Spleen (tissue), 13 donors: ENCODE measurements around the gene C14orf93. TPM values are rescaled to one million over a fixed set of nuclear protein-coding genes. Genes with fewer than 3 reads are reported as not detected.

ENCODE experiments used
- DNase-seq: peaks from one replicate; pipeline ENCODE4 v3.0.0-alpha.2; 2020
- H3K27ac ChIP-seq, 8 donors: fragments of 200-600 bp; sonication (generic) in 7 of 8; 1 replicate in 4 of 8; 2 replicates in 4 of 8; pipeline versions ENCODE4 v1.5.0 to v1.8.0; 2016 to 2021; ENCODE audit warnings: inconsistent platforms in 4 of 8, mild to moderate bottlenecking in 4 of 8, moderate library complexity in 1 of 8
- H3K27me3 ChIP-seq, 7 donors: fragments of 200-600 bp; sonication (generic) in 6 of 7; replicated peaks in 1 of 7; 1 replicate in 4 of 7; 2 replicates in 3 of 7; pipeline versions ENCODE4 v1.5.0 to v1.8.0; 2016 to 2021; ENCODE audit warnings: inconsistent platforms in 3 of 7, mild to moderate bottlenecking in 1 of 7
- H3K36me3 ChIP-seq, 6 donors: fragments of 200-600 bp; sonication (generic) in 5 of 6; 1 replicate in 4 of 6; 2 replicates in 2 of 6; pipeline versions ENCODE4 v1.5.0 to v1.8.0; 2016 to 2021; ENCODE audit warnings: inconsistent platforms in 2 of 6
- H3K4me1 ChIP-seq, 6 donors: fragments of 200-600 bp; sonication (generic) in 5 of 6; 1 replicate in 3 of 6; 2 replicates in 3 of 6; pipeline versions ENCODE4 v1.5.0 to v1.8.0; 2016 to 2021; ENCODE audit warnings: inconsistent platforms in 3 of 6
- H3K4me3 ChIP-seq, 8 donors: fragments of 200-600 bp; sonication (generic) in 7 of 8; 1 replicate in 4 of 8; 2 replicates in 4 of 8; pipeline versions ENCODE4 v1.5.0 to v1.8.0; 2016 to 2021; ENCODE audit warnings: inconsistent platforms in 4 of 8, mild to moderate bottlenecking in 4 of 8, moderate library complexity in 2 of 8
- H3K9me3 ChIP-seq, 8 donors: fragments of 200-600 bp; sonication (generic) in 7 of 8; 1 replicate in 4 of 8; 2 replicates in 4 of 8; pipeline versions ENCODE4 v1.5.0 to v1.8.0; 2016 to 2021; ENCODE audit warnings: inconsistent platforms in 4 of 8
- POLR2A ChIP-seq, 3 donors: fragments of 450-650 bp; IDR thresholded peaks; one replicate each; pipeline ENCODE4 v1.5.1; 2017; ENCODE audit warnings: antibody characterized with exemption in 3 of 3, mild to moderate bottlenecking in 1 of 3
- POLR2AphosphoS5 ChIP-seq, 3 donors: sonication (generic); formaldehyde crosslinking; IDR thresholded peaks; one replicate each; pipeline ENCODE4 v1.5.1; 2017; ENCODE audit warnings: antibody characterized with exemption in 3 of 3
- WGBS, 5 donors: extraction: QIAGEN DNeasy Blood & Tissue Kit in 3 of 5; methylation state at CpG; one replicate each; pipeline versions ENCODE4 v1.1.5 to v1.1.7; 2013 to 2018; 5-methylcytosine and 5-hydroxymethylcytosine counted together
- intact Hi-C: fragments of 100-400 bp; cut with DNase I; formaldehyde crosslinking; loops from one replicate; pipeline ENCODE4 v1.15.0; 2023; ENCODE audit warnings: low total_unique reads
- long read RNA-seq, 2 donors: transcript quantifications; one replicate each; lab custom pipeline, GENCODE V29; 2026
- polyA plus RNA-seq, 3 donors: library from polyadenylated mRNA; stranded (reverse); fragments of 200-250 nt; gene quantifications; one replicate each; pipeline ENCODE4 v1.2.1, GENCODE V29; 2013
- total RNA-seq, 7 donors: library from RNA; depleted of rRNA in 3 of 7; stranded (reverse); fragments of >200 nt in 3 of 7; fragmentation: NEBNext Ultra II Directional in 4 of 7; extraction: Animal tissue kit (Norgen Biotek cat#: 25700) in 4 of 7; gene quantifications; one replicate each; pipeline versions ENCODE4 v1.1.0 to v1.2.1, GENCODE V29; 2016 to 2021
- TF ChIP-seq, protein P1 (sequence below), 11 experiments: fragments of 200-600 bp in 7 of 11; fragments of 450-650 bp in 4 of 11; sonication (generic) in 4 of 11; IDR thresholded peaks in 8 of 11; conservative IDR thresholded peaks in 3 of 11; 1 replicate in 7 of 11; 2 replicates in 4 of 11; pipeline versions ENCODE4 v1.4.0 to v1.8.0; 2016 to 2021; ENCODE audit warnings: antibody characterized with exemption in 11 of 11, inconsistent platforms in 4 of 11, mild to moderate bottlenecking in 1 of 11
- donor health status: healthy with polysubstance abuse.
- donor health status: DM: no; HTN: no; CAD: no; lungs with moderate emphysema.
- donor health status: DM: no; HTN: no; CAD: no.
- donor health status: Bipolar disorder and iron deficiency.
- donor health status: healthy.
- donor health status: DM: no; HTN: no; CAD: no.
- donor health status: DM: yes; HTN: yes; CAD: no.

The C14orf93 gene, protein sequence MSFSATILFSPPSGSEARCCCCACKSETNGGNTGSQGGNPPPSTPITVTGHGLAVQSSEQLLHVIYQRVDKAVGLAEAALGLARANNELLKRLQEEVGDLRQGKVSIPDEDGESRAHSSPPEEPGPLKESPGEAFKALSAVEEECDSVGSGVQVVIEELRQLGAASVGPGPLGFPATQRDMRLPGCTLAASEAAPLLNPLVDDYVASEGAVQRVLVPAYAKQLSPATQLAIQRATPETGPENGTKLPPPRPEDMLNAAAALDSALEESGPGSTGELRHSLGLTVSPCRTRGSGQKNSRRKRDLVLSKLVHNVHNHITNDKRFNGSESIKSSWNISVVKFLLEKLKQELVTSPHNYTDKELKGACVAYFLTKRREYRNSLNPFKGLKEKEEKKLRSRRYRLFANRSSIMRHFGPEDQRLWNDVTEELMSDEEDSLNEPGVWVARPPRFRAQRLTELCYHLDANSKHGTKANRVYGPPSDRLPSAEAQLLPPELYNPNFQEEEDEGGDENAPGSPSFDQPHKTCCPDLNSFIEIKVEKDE
- 10 to 100 TPM in 6 of 7 donors, 1 to 10 TPM in 1; 7.3 to 27.0 (median 11.3) TPM for total RNA-seq
- 1 to 10 TPM; 7.5 to 8.8 (median 8.0) TPM for polyA plus RNA-seq
- long read RNA-seq, donor 1, partial matches to known transcripts: 0 of 2 reads
- long read RNA-seq, donor 1, other reads (novel, unspliced or antisense): 0 of 2 reads
- long read RNA-seq, donor 2, partial matches to known transcripts: 0 of 3 reads
- long read RNA-seq, donor 2, other reads (novel, unspliced or antisense): 0 of 3 reads

DNA sequence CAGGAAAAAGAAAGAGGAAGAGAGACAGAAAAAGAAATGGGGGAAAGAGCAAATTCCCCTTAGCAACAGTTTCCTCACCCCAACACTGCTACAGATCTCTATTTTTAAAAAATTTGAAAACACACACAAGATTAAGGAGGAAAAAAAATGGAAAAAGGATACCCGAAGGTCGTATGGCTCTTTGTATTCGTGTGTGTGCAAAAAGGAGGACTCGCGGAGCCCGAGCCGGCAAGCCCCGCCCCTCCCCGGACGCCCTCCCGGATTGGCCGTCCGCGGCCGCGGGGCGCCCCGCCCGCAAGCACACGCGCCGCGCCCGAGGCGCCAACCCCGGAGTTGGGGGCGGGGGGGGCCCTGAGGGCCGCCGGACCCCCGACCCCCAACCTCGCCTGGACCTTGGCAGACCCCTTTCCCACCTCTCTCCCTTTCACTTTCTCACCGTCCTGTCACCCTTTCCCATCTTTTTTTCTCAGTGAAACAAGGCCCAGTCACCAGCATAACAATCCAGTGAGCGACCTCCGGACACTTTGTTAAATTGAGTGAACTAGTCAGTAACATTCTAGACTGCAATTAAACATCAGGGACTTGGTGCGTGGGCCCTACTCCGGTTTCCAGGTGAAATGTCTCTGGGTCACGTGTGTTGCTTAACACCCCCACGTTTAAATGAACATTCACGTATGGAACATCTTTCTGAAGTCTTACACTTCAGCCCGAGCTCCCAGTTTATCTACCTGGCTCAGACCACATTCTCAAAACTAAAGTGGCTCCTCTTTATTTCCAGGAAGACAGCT, at the start of gene C14orf93:
C14orf93 (minus strand) TSS at position 205 of the 788 bp plus-strand sequence. CDS start 11,120 bp downstream, outside the sequence.
- Histone ChIP-seq H3K36me3 (no peaks in the 10 kb centered on the region), H3K27ac (peak within 1 kb of the TSS; percentile 69 to 96 (median 90)), H3K4me3 (peak within 1 kb of the TSS; percentile 38 to 80 (median 51)), H3K27me3 (no peaks in the 10 kb centered on the region), H3K4me1 (peaks cover 16 to 47% (median 36%) of the 10 kb centered on the region in 6 donors), H3K9me3 (no peaks in the 10 kb centered on the region)
- TF ChIP-seq, protein P1, sequence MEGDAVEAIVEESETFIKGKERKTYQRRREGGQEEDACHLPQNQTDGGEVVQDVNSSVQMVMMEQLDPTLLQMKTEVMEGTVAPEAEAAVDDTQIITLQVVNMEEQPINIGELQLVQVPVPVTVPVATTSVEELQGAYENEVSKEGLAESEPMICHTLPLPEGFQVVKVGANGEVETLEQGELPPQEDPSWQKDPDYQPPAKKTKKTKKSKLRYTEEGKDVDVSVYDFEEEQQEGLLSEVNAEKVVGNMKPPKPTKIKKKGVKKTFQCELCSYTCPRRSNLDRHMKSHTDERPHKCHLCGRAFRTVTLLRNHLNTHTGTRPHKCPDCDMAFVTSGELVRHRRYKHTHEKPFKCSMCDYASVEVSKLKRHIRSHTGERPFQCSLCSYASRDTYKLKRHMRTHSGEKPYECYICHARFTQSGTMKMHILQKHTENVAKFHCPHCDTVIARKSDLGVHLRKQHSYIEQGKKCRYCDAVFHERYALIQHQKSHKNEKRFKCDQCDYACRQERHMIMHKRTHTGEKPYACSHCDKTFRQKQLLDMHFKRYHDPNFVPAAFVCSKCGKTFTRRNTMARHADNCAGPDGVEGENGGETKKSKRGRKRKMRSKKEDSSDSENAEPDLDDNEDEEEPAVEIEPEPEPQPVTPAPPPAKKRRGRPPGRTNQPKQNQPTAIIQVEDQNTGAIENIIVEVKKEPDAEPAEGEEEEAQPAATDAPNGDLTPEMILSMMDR (IDR thresholded peaks at IDR 0.05 in 8 of 11, conservative IDR thresholded peaks at IDR 0.05 in 3 of 11): peak in 1 of 11 experiments; percentile 4
- TF ChIP-seq POLR2AphosphoS5 (IDR thresholded peaks at IDR 0.05): peak; percentile 48 to 70 (median 70)
- no peak for TF ChIP-seq POLR2A (IDR thresholded peaks at IDR 0.05)
- intact Hi-C loops: no loop called here
- 2 to 5% (median 3%) methylated on average over 40 of the region's 40 CpGs for WGBS, 5 donors
- peak; percentile 95 for DNase-seq

DNA sequence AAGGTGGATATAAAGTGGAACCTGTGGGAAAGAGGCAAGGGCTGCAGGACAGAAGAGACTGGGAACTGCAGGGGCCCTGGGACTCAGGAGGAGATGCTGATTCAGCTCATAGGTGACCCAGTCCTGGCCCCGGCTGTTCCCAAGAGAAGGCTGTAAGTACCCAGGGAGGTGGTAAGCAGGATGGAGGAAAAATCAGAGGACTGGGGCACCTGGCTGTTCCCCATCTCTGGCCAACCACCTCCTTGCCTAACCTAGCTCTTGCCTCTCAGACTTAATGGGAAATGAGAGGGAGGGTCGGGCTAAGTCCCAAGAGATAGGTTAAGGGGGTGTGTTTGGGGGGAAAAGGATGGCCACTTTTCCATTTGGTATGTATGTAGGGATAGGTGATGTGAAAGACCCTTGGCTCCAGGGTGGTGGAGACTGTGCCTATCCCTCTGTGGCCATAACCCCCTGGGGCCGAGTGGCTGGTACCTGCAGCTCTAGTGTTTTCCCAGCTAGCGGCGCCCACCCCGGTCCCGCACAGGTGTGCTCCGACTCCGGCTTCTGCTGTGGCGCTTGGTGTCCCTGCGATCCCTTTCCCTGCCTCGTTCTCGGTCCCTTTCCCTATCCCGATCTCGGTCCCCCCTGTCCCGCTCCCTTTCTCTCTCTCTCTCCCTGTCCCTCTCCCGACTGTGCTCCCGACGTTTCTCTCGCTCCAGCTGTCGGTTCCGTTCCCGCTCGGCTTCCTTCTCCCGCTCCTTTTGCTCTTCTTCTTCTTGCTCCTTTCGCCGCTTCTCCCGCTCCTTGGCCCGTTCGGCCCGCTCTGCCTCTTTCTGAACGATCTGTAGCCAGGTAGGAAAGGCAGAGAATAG, 48.9 kb upstream of the C14orf93 start:
- intact Hi-C loops: loop anchor here (2.0 kb wide), 1 partner anchor 70 kb away; no protein-coding TSS in a partner anchor
- H3K36me3 ChIP-seq: peaks cover 16 to 58% (median 55%) of the 10 kb centered on the region in 6 donors
- peaks cover 0 to 8% (median 0%) of the 10 kb centered on the region in 7 donors for H3K27me3 ChIP-seq
- H3K27ac ChIP-seq: peak overlapping the region in 1 of 8 donors; percentile 66
- H3K4me3 ChIP-seq: no peak overlapping the region
- H3K4me1 ChIP-seq: peaks cover 13 to 41% (median 27%) of the 10 kb centered on the region in 6 donors
- DNase-seq: no peak
- TF ChIP-seq POLR2A (IDR thresholded peaks at IDR 0.05) (no peak), POLR2AphosphoS5 (IDR thresholded peaks at IDR 0.05) (peak; percentile 32 to 77 (median 40))
- 91 to 95% (median 93%) methylated on average over 32 of the region's 32 CpGs for WGBS, 5 donors
- no peaks in the 10 kb centered on the region for H3K9me3 ChIP-seq

DNA sequence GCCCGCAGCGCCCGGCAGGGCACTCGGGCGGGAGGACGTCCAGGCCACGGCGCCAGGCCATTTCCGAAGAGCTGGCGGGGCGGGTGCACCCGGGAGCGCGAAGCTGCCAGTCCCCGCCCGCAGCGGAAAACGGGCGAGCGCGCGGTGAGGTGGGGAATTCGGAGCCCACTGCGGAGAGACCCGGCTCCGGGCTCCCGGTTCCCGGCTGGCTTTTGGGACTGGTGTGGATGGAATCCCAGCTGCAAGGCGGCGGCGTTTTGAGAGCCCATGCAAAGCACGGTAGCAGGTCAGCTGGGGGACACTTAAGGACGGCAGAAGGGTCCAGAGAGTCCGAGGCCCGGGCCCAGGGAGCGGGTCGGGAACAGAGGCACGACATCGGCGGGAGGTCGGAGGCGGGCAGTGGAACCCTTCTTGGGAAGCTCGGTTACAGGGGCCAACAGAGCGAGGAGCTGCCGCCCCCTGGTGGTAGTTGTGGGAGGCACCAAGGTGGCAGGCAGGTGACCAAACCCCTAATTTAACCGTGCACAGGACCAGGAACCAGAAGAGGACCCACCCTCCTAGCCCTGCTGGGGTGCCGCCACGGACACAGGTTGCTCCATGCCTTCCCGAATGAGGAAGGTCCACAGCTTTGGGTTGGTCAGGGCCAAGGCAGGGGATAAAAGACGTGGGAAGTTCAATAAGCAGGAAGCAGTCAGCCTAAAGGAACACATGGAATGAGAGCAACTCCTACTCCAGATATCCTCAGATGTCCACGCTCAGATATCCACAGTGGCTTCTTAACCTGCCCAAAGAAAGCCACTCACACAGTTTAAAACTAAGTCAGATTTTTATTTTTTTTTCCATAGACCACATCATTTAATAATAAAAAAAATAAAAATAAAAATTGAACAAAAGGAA, 48.1 kb upstream of the C14orf93 start:
- DNase-seq: peak; percentile 96
- Histone ChIP-seq H3K4me1 (peaks cover 13 to 41% (median 27%) of the 10 kb centered on the region in 6 donors), H3K9me3 (no peaks in the 10 kb centered on the region), H3K27ac (peak overlapping the region in 6 of 8 donors; percentile 44 to 71 (median 62)), H3K4me3 (peak overlapping the region; percentile 60 to 91 (median 76)), H3K36me3 (peaks cover 10 to 49% (median 47%) of the 10 kb centered on the region in 6 donors), H3K27me3 (peaks cover 0 to 8% (median 0%) of the 10 kb centered on the region in 7 donors)
- TF ChIP-seq POLR2AphosphoS5 (IDR thresholded peaks at IDR 0.05) (peak; percentile 69 to 78 (median 76)), POLR2A (IDR thresholded peaks at IDR 0.05) (no peak)
- TF ChIP-seq, protein P1 (IDR thresholded peaks at IDR 0.05 in 8 of 11, conservative IDR thresholded peaks at IDR 0.05 in 3 of 11): peak; percentile 89 to 98 (median 95)
- intact Hi-C loops: loop anchor here (2.0 kb wide), 1 partner anchor 69 kb away; no protein-coding TSS in a partner anchor
- WGBS, 5 donors: 1 to 5% (median 2%) methylated on average over 16 to 51 of the region's 51 CpGs
